ENCODE data around the gene ZC2HC1B.

- TF ChIP-seq CTCF (IDR thresholded peaks at IDR 0.05) (no peak), POLR2A (IDR thresholded peaks at IDR 0.05) (no peak)
Observed at GRCh38 chr6:143957679-143958274, 93.5 kb downstream of the ZC2HC1B start.
